Loucy (cell line): Measurements from ENCODE around the gene P2RX2.

ENCODE experiments used
- H2AFZ ChIP-seq: fragments of 200-600 bp; sonication (generic); 2 replicates; pipeline ENCODE4 v1.6.0; 2016; ENCODE audit warnings: antibody characterized with exemption, mild to moderate bottlenecking, low read length, moderate library complexity
- H3F3A ChIP-seq: fragments of 200-600 bp; 2 replicates; pipeline ENCODE4 v1.6.0; 2016; ENCODE audit warnings: antibody characterized with exemption, low read depth, mild to moderate bottlenecking
- H3K27me3 ChIP-seq: fragments of 200-600 bp; sonication (generic); 2 replicates; pipeline ENCODE4 v1.6.1; 2014; ENCODE audit warnings: low read length, mild to moderate bottlenecking; ENCODE audit not compliant: insufficient read depth, poor library complexity, severe bottlenecking
- H3K36me3 ChIP-seq: fragments of 200-600 bp; sonication (generic); 2 replicates; pipeline ENCODE4 v1.6.1; 2016; ENCODE audit warnings: low read length; ENCODE audit not compliant: insufficient read depth
- H3K4me1 ChIP-seq: fragments of 200-600 bp; sonication (generic); 2 replicates; pipeline ENCODE4 v1.5.1; 2014; ENCODE audit warnings: low read length, mild to moderate bottlenecking; ENCODE audit not compliant: insufficient read depth, poor library complexity, severe bottlenecking
- H3K4me2 ChIP-seq: fragments of 200-600 bp; sonication (generic); 2 replicates; pipeline ENCODE4 v1.6.0; 2014; ENCODE audit warnings: antibody characterized with exemption, low read length, low read depth, mild to moderate bottlenecking; ENCODE audit not compliant: poor library complexity, severe bottlenecking
- H3K4me3 ChIP-seq: fragments of 200-600 bp; sonication (generic); 2 replicates; pipeline ENCODE4 v1.5.1; 2014; ENCODE audit warnings: low read length, mild to moderate bottlenecking, mixed read lengths; ENCODE audit not compliant: poor library complexity, severe bottlenecking
- H3K79me2 ChIP-seq: fragments of 200-600 bp; sonication (generic); 2 replicates; pipeline ENCODE4 v1.6.1; 2014; ENCODE audit warnings: low read length; ENCODE audit not compliant: insufficient read depth
- H3K9ac ChIP-seq: fragments of 200-600 bp; sonication (generic); 2 replicates; pipeline ENCODE4 v1.6.0; 2014; ENCODE audit warnings: mild to moderate bottlenecking, low read depth, low read length, moderate library complexity; ENCODE audit not compliant: poor library complexity, severe bottlenecking
- H3K9me2 ChIP-seq: fragments of 200-600 bp; sonication (generic); replicated peaks from 2 replicates; pipeline ENCODE4 v1.6.1; 2016; ENCODE audit warnings: low read depth, low read length, mixed read lengths
- H3K9me3 ChIP-seq: fragments of 200-600 bp; sonication (generic); 2 replicates; pipeline ENCODE4 v1.6.1; 2014; ENCODE audit warnings: mild to moderate bottlenecking, antibody characterized with exemption, low read length, low read depth; ENCODE audit not compliant: insufficient read depth
- H4K20me1 ChIP-seq: fragments of 200-600 bp; sonication (generic); 2 replicates; pipeline ENCODE4 v1.6.0; 2014; ENCODE audit warnings: antibody characterized with exemption, low read length, mild to moderate bottlenecking; ENCODE audit not compliant: insufficient read depth, poor library complexity, severe bottlenecking
- EZH2phosphoT487 ChIP-seq: fragments of 200-600 bp; IDR thresholded peaks from 2 replicates; pipeline ENCODE4 v1.6.1; 2018; ENCODE audit warnings: antibody characterized with exemption, mild to moderate bottlenecking, moderate library complexity, borderline replicate concordance
- TF ChIP-seq, protein P1 (sequence below): fragments of 200-600 bp; sonication (generic); conservative IDR thresholded peaks from 2 replicates; pipeline ENCODE4 v1.5.1; 2014; ENCODE audit warnings: mild to moderate bottlenecking, antibody characterized with exemption, low read length

P2RX2 gene

DNA sequence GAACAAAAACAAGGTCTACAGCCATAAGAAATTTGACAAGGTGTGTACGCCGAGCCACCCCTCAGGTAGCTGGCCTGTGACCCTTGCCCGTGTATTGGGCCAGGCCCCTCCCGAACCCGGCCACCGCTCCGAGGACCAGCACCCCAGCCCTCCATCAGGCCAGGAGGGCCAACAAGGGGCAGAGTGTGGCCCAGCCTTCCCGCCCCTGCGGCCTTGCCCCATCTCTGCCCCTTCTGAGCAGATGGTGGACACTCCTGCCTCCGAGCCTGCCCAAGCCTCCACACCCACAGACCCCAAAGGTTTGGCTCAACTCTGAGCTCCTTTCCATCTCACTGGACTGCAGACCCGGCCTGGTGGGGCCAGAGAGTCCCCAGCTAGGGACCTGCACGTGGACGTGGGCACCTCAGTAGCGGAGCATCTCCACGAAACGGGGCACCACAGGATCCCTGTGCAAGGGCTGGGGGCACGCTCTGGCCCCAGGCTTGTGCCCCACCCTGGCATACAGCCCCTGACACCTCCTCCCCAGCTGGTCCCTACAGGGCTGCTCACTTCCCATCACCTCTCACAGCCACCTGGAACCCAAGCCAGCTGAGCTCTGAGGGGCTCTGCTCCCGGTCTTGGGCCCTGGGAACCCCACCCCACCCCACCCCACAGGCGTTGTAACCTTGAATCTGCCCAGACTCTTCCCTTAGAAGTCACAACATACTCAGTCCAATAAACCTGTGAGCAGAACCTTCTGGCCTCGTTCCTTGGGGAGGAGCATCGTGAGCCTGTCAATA lies 3.3 kb downstream of the P2RX2 start:
- no peaks in the 10 kb centered on the region for H4K20me1 ChIP-seq
- H3K4me2 ChIP-seq = no peak overlapping the region

DNA sequence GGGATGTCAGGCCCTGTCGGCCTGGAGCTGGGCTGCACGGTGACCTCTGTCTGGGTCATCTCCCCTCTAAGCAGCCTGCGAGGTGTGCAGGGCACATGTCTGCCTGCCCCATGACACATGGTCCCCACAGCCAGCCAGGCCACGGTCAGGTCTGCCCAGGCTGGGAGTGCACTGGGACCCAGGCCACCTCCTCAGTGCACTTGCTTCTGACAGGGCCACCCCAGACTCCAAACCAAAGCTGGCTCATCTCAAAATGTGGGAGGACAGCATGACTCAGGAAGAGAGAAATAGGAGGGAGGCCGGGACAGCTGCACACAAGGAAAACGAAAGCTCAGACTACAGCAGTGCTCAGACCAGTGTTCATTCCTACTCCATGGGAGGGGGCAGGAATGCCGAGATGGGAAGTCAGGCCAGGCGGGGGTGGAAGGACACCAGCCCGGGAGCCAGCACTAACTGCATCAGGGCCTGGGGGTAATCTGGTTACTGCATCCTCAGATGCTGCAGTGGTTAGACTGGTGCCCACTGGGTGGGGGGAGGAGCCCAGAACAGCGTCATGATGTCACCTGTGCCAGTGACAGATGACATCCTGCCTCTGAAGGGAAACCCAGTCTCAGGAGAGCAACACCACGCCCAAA lies 4.0 kb downstream of the P2RX2 start:
- Histone ChIP-seq H3F3A (no peaks in the 10 kb centered on the region), H3K9me2 (no peaks in the 10 kb centered on the region), H3K27me3 (no peaks in the 10 kb centered on the region), H3K36me3 (peaks cover 25% of the 10 kb centered on the region; the same call in 1 of the 2 replicates), H2AFZ (no peak overlapping the region), H3K4me2 (no peak overlapping the region), H3K9me3 (no peaks in the 10 kb centered on the region), H3K9ac (no peak overlapping the region), H3K79me2 (no peaks in the 10 kb centered on the region), H3K4me1 (no peaks in the 10 kb centered on the region), H3K4me3 (no peak overlapping the region), H4K20me1 (no peaks in the 10 kb centered on the region)
- TF ChIP-seq, protein P1, sequence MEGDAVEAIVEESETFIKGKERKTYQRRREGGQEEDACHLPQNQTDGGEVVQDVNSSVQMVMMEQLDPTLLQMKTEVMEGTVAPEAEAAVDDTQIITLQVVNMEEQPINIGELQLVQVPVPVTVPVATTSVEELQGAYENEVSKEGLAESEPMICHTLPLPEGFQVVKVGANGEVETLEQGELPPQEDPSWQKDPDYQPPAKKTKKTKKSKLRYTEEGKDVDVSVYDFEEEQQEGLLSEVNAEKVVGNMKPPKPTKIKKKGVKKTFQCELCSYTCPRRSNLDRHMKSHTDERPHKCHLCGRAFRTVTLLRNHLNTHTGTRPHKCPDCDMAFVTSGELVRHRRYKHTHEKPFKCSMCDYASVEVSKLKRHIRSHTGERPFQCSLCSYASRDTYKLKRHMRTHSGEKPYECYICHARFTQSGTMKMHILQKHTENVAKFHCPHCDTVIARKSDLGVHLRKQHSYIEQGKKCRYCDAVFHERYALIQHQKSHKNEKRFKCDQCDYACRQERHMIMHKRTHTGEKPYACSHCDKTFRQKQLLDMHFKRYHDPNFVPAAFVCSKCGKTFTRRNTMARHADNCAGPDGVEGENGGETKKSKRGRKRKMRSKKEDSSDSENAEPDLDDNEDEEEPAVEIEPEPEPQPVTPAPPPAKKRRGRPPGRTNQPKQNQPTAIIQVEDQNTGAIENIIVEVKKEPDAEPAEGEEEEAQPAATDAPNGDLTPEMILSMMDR = no peak
- no peak for TF ChIP-seq EZH2phosphoT487

More for the DNA sequence above, 3.3 kb downstream of the P2RX2 start:
- H3K9me3 ChIP-seq = peaks cover 6% of the 10 kb centered on the region; the same call in 1 of the 2 replicates
- H3F3A ChIP-seq = no peaks in the 10 kb centered on the region
- no peak for TF ChIP-seq EZH2phosphoT487
- TF ChIP-seq, protein P1 = no peak
- H3K4me1 ChIP-seq = no peaks in the 10 kb centered on the region
- H3K9me2 ChIP-seq = no peaks in the 10 kb centered on the region
- no peak overlapping the region for H3K4me3 ChIP-seq
- H3K79me2 ChIP-seq = no peaks in the 10 kb centered on the region
- no peaks in the 10 kb centered on the region for H3K27me3 ChIP-seq
- H2AFZ ChIP-seq = no peak overlapping the region
- H3K9ac ChIP-seq = no peak overlapping the region
- H3K36me3 ChIP-seq = peaks cover 25% of the 10 kb centered on the region; the same call in 1 of the 2 replicates

DNA sequence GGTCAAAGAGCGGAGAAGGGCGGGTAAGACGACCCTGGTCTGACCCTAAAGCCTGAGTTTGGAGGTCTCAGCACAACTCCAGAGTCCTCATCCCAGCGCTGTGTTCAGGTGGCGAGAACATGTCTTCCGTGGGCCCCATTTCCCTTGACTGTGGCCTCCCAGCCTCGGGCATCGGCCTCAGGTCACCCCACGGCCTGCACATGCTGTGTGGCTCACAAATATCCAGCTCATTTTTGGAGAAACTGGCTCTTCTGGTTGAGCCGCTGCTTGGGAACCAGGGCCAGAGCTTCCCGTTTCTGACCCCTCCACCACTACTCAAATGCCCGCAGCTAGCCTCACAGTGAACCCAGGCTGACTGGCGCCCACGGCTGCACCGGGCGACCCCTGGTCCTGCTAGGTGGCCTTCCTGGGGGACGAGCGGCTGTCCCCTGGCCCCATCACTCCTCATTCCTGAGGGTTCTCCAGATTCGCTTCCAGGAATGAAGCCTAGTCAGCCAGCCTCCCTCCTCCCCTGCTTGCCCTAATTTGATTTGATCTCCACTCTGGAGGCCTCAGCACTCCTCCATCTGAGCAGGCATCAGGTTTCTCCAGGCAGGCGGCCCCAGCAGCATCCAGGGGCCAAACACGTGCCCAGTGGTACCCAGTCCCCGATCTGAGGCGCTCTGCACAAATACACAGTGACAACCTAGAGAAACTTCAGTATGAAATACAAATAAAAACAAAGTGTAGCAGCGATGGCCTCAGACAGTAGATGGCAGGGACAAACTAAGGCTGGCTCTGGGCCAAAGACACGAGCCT lies 4.7 kb downstream of the P2RX2 start:
- no peak overlapping the region for H3K4me2 ChIP-seq
- H3K27me3 ChIP-seq = no peaks in the 10 kb centered on the region
- H3K36me3 ChIP-seq = peaks cover 25% of the 10 kb centered on the region; the same call in 1 of the 2 replicates
- H3F3A ChIP-seq = no peaks in the 10 kb centered on the region
- no peaks in the 10 kb centered on the region for H3K79me2 ChIP-seq
- no peaks in the 10 kb centered on the region for H3K9me2 ChIP-seq
- no peaks in the 10 kb centered on the region for H3K9me3 ChIP-seq
- no peak overlapping the region for H3K9ac ChIP-seq
- no peak overlapping the region for H2AFZ ChIP-seq
- no peaks in the 10 kb centered on the region for H4K20me1 ChIP-seq
- TF ChIP-seq EZH2phosphoT487 = no peak
- TF ChIP-seq, protein P1 = no peak
- no peak overlapping the region for H3K4me3 ChIP-seq
- no peaks in the 10 kb centered on the region for H3K4me1 ChIP-seq
